NCI-H2107 treated with DMSO at 0.1 percent for 48 hours (cell line): Measurements from ENCODE around the gene PODNL1.
A peak's percentile ranks its signal among the peaks of the same experiment; 100 is the strongest.

Experiments
- DNase-seq: peaks from one replicate; lab custom pipeline; 2025; ENCODE audit not compliant: unreplicated experiment; lab: John Stamatoyannopoulos, UW

PODNL1 gene

GRCh38 chr19:13959141-13959961 lies 21.1 kb upstream of the PODNL1 start:
- no peak for DNase-seq

DNA sequence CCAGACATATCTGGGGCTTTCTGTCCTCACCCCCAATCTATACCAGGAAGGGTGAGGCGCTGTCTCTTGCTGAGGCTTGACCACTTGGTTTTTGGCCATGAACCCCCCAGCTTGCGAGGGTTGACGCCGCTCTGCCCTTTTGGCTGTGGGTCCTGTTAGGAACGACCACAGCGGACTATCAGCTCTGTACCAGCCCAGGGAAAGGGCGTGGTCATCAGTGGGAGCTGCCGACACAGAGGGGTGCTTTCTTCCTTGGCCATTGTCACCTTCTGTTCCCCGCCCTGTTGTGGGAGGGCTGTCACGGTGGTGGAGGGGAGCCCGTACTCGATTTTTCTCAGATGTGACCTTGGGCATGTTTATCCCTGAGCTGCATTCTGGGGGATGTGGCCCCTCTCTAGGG lies 19.8 kb upstream of the PODNL1 start:
- DNase-seq, result no peak

GRCh38 chr19:13957051-13957450 lies 18.8 kb upstream of the PODNL1 start:
- no peak for DNase-seq

GRCh38 chr19:13956365-13956744 lies 18.1 kb upstream of the PODNL1 start:
- no peak for DNase-seq

DNA sequence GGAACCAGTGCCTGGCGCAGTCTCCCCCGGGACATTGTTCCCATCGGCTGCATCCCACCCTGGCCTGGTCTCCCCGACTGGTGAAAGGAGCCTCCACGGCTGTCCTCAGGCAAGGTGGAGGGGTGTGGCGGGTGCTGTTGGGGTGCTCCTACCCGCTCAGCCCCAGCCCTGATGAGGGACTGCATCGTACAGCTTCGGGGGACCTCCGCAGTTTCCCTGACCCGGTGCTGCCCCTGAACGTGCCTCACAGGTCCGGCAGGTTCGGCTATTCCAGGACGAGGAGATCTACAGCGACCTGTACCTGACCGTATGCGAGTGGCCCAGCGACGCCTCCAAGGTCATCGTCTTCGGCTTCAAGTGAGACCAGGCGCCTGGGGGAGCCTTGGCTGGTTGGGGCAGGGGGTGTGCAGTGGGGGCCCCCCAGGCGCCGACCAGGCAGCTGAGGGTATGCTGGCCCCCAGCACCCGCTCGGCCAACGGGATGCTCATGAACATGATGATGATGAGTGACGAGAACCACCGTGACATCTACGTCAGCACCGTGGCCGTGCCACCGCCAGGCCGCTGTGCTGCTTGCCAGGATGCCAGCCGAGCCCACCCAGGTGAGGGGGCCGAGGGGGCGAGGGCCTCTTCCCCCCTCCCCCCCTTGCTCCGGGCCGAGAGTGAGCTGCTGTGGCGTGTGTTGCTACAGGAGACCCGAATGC lies 17.6 kb upstream of the PODNL1 start:
- no peak for DNase-seq

DNA sequence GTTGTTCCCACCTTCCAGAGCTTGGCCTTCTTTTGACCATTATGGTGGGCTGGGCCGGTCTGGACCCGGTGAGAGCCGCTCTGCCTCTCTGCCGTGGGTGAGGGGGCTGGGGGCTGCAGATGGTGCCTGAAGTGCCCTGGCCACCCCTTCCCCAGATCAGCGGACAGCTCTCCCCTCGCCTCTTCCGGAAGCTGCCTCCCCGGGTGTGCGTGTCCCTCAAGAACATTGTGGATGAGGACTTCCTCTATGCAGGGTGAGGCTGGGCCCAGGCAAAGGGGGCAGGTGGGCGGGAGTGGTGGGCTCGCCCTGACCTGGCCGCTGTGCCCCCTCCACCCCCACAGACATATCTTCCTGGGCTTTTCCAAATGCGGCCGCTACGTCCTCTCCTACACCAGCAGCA lies 16.0 kb upstream of the PODNL1 start:
- no peak for DNase-seq

GRCh38 chr19:13952931-13953531 lies 14.8 kb upstream of the PODNL1 start:
- DNase-seq, result no peak

GRCh38 chr19:13952154-13952930 lies 14.1 kb upstream of the PODNL1 start, which contains the start of gene DCAF15:
Gene DCAF15 (plus strand): TSS chr19:13952509. CDS start chr19:13952513, 4 bp downstream.
- DNase-seq, result peak; percentile 97

GRCh38 chr19:13951799-13952153 lies 13.6 kb upstream of the PODNL1 start:
- no peak for DNase-seq

DNA sequence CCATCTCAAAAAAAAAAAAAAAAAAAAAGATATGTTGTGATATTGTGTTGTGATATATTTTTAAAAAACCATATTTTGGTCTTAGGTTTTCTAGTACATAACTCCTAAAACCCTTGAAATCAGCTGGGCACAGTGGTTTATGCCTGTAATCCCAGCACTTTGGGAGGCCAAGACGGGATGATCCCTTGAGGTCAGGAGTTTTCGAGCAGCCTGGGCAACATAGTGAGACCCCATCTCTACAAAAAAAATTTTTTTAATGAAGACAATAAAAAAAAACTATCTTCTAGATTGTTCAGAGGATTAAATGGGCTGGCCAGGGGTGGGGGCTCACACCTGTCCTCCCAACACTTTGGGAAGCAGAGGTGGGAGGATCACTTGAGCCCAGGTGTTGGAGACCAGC lies 12.8 kb upstream of the PODNL1 start:
- DNase-seq, result no peak

DNA sequence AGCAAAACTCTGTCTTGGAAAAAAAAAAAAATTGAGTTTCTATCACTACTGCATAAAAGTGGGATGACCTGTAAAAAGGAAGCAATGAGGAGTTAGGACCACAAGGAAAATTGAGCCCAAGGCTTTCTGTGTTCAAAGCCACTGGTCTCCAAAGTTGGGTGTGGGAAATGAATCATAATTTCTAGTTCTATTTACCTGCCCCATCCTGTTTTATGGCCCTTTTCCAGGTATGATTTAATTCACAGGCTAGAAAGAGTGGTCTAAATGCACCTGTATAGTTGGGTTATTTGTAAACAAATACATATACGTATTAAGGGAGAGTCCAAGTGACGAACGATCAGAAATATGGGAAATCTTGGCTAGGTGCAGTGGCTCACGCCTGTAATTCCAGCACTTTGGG lies 8.2 kb upstream of the PODNL1 start:
- DNase-seq, result no peak

DNA sequence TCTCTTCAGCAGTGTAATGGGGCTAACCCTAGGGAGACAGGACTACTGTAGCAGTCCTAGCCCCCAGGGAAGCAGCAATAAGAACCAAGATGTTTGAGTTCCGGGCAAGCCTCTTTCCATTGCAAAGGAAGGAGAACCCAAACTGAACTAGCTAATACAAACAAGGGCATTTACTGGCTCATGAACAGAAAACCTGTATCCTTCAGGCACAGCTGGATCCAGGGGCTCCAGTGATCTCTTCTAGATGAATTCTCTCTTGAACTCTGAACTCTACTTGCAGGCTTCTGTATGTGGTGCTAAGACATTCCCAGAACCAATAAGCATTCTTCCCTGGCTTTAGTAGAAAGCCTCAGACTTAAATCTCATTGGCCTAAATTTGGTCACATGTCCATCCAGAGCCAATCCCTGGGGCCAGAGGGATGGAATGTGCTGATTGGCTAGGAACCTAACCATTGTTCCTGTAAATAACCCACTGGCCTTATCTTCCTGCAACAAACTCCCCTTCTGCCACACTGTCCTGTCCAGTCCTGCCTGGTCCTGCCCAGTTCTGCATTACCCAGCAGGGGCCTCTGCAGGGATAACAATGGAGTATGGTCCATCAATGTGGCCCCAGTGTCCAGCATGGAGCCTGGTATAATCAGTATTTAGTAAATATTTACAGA lies 3.9 kb upstream of the PODNL1 start:
- no peak for DNase-seq

GRCh38 chr19:13937479-13938300 lies 527 bp downstream of the PODNL1 start:
- no peak for DNase-seq

GRCh38 chr19:13935765-13936510 lies 2.3 kb downstream of the PODNL1 start:
- no peak for DNase-seq

DNA sequence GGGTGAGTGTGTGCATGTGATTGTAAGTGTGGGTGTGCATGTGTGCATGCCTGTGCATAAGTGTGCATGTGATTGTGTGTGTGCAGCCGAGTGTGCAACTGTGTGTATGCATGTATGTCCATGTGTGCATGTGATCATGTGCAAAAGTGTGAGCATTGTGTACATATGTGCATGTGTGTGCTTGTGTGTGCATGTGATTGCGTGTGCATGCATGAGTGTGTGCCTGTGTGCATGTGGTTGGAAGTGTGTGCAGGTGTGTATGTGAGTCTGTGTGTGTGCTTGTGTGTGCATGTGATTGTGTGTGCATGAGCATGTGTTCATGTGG lies 3.5 kb downstream of the PODNL1 start:
- DNase-seq, result no peak

GRCh38 chr19:13932911-13933393 lies 5.3 kb downstream of the PODNL1 start:
- DNase-seq, result no peak

GRCh38 chr19:13932149-13932637 lies 6.0 kb downstream of the PODNL1 start:
- no peak for DNase-seq

DNA sequence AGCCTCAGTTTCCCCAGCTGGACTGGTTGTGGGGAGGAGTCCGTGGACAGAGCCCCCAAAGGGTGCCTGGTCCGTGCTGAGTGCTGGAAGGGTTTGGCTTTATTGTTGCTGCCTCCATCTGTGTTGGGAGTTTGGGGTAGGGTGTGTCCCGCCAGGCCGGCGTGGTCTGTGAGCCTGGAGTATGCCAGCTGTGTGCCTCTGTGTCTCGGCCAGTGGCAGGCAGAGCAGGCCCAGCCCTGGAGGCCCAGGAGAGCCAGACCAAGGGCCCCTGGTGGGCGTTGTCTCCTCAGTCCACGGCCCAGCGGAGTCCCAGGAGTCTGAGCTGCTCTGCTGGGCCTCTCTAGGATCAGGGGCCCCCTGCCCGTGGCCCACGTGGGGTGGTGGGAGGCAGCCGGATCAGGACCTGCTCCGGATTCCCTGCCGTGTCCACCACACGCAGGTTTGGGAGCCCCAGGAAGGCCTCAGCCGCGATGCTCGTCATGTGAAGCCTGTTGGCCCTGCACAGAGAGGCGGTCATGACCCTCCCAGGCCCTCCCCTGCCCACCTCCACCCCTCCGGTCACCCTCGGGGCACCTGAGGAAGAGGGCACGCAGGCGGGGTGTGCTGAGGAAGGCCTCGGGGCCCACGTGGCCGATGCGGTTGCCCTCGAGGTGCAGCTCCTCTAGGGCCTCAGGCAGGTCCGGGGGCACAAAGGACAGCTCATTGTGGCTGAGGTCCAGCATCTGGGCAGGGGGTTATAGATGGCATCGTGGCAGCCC lies 6.6 kb downstream of the PODNL1 start:
- DNase-seq, result no peak
